HG02678 (cell line): Measurements from ENCODE around the gene HS6ST2.

Experiments used
- ATAC-seq: cut with Tn5 transposase; IDR thresholded peaks from one replicate; pipeline ENCODE4 v1.9.1; 2021; ENCODE audit warnings: mild to moderate bottlenecking, moderate library complexity; ENCODE audit not compliant: unreplicated experiment

The HS6ST2 gene

GRCh38 chrX:132748268-132748667 is 210.2 kb downstream of the HS6ST2 start:
- ATAC-seq, result no peak

GRCh38 chrX:132745593-132745992 is 212.8 kb downstream of the HS6ST2 start:
- no peak for ATAC-seq

GRCh38 chrX:132744470-132744869 is 214.0 kb downstream of the HS6ST2 start:
- no peak for ATAC-seq

- ATAC-seq, result no peak
Measured at GRCh38 chrX:132743086-132743485, 215.3 kb downstream of the HS6ST2 start.

GRCh38 chrX:132742246-132742645 is 216.2 kb downstream of the HS6ST2 start:
- no peak for ATAC-seq

- ATAC-seq, result no peak
Measured at GRCh38 chrX:132741689-132742088, 216.7 kb downstream of the HS6ST2 start.

- no peak for ATAC-seq
Measured at GRCh38 chrX:132740316-132741123, 217.9 kb downstream of the HS6ST2 start.

- no peak for ATAC-seq
Measured at GRCh38 chrX:132738951-132739350, 219.5 kb downstream of the HS6ST2 start.

GRCh38 chrX:132737743-132738142 is 220.7 kb downstream of the HS6ST2 start:
- ATAC-seq, result no peak

- no peak for ATAC-seq
Measured at GRCh38 chrX:132732236-132732635, 226.2 kb downstream of the HS6ST2 start.

- no peak for ATAC-seq
Measured at GRCh38 chrX:132730726-132731125, 227.7 kb downstream of the HS6ST2 start.

- no peak for ATAC-seq
Measured at GRCh38 chrX:132730266-132730665, 228.2 kb downstream of the HS6ST2 start.

GRCh38 chrX:132728296-132728695 is 230.1 kb downstream of the HS6ST2 start:
- ATAC-seq, result no peak

GRCh38 chrX:132718431-132718958 is 239.9 kb downstream of the HS6ST2 start:
- no peak for ATAC-seq

- ATAC-seq, result no peak
Measured at GRCh38 chrX:132716006-132716405, 242.4 kb downstream of the HS6ST2 start.

- no peak for ATAC-seq
Measured at GRCh38 chrX:132714913-132715312, 243.5 kb downstream of the HS6ST2 start.

GRCh38 chrX:132712350-132712749 is 246.1 kb downstream of the HS6ST2 start:
- ATAC-seq, result no peak

- ATAC-seq, result no peak
Measured at GRCh38 chrX:132710656-132711155, 247.7 kb downstream of the HS6ST2 start.

GRCh38 chrX:132708529-132708928 is 249.9 kb downstream of the HS6ST2 start:
- no peak for ATAC-seq

- ATAC-seq, result no peak
Measured at GRCh38 chrX:132704769-132705168, 253.7 kb downstream of the HS6ST2 start.

GRCh38 chrX:132694382-132694781 is 264.0 kb downstream of the HS6ST2 start:
- ATAC-seq, result no peak

- no peak for ATAC-seq
Measured at GRCh38 chrX:132692526-132692925, 265.9 kb downstream of the HS6ST2 start.
